Measurements from ENCODE around the gene GRB10. TPM values are rescaled to one million over a fixed set of nuclear protein-coding genes. Genes with fewer than 3 reads are reported as not detected.

The GRB10 gene
- total RNA-seq, 1 experiment from 2014 or later = 68.2 TPM

- peaks cover 54% of the 10 kb centered on the region for H3K36me3 Mint-ChIP-seq (ENCODE audit: insufficient read depth, unreplicated experiment)
- TF ChIP-seq CTCF (IDR thresholded peaks at IDR 0.05; ENCODE audit: unreplicated experiment) = no peak
- H3K27ac Mint-ChIP-seq (ENCODE audit: low read depth, unreplicated experiment) = no peak overlapping the region
- intact Hi-C loops (cut with micrococcal nuclease) = no loop called here
- no peak overlapping the region for H3K4me3 Mint-ChIP-seq (ENCODE audit: unreplicated experiment)
- ChIA-PET POLR2A (no interaction called here), CTCF (interaction anchor here (0.5 to 2.6 kb wide), 3 partner anchors 20 to 135 kb away, joined by 3 to 7 read pairs (median 3); no protein-coding TSS in a partner anchor)
- H3K9me3 Mint-ChIP-seq (ENCODE audit: unreplicated experiment) = no peaks in the 10 kb centered on the region
- peaks cover 17% of the 10 kb centered on the region for H3K4me1 Mint-ChIP-seq (ENCODE audit: insufficient read depth, unreplicated experiment)
- no TSS peak for BruUV-seq (replicated peaks)
- no peaks in the 10 kb centered on the region for H3K27me3 Mint-ChIP-seq (ENCODE audit: insufficient read depth, unreplicated experiment)
- no peak for DNase-seq (ENCODE audit: unreplicated experiment)
Measured at GRCh38 chr7:50660040-50660829, 122.5 kb downstream of the GRB10 start.

GRCh38 chr7:50659329-50659965, 123.2 kb downstream of the GRB10 start:
- intact Hi-C loops (cut with micrococcal nuclease) = no loop called here
- H3K27ac Mint-ChIP-seq (ENCODE audit: low read depth, unreplicated experiment) = no peak overlapping the region
- POLR2A ChIA-PET = no interaction called here

GRCh38 chr7:50658696-50659095, 124.0 kb downstream of the GRB10 start:
- H3K27ac Mint-ChIP-seq (ENCODE audit: low read depth, unreplicated experiment) = no peak overlapping the region
- intact Hi-C loops (cut with micrococcal nuclease) = no loop called here
- H3K4me3 Mint-ChIP-seq (ENCODE audit: unreplicated experiment) = no peak overlapping the region
- H3K9me3 Mint-ChIP-seq (ENCODE audit: unreplicated experiment) = no peaks in the 10 kb centered on the region
- ChIA-PET POLR2A (no interaction called here), CTCF (interaction anchor here (2.6 kb wide), 1 partner anchor 26 kb away, joined by 7 read pairs; no protein-coding TSS in a partner anchor)
- peaks cover 13% of the 10 kb centered on the region for H3K4me1 Mint-ChIP-seq (ENCODE audit: insufficient read depth, unreplicated experiment)
- H3K36me3 Mint-ChIP-seq (ENCODE audit: insufficient read depth, unreplicated experiment) = peaks cover 50% of the 10 kb centered on the region
- no peak for TF ChIP-seq CTCF (IDR thresholded peaks at IDR 0.05; ENCODE audit: unreplicated experiment)
- no peak for DNase-seq (ENCODE audit: unreplicated experiment)
- no peaks in the 10 kb centered on the region for H3K27me3 Mint-ChIP-seq (ENCODE audit: insufficient read depth, unreplicated experiment)
- no TSS peak for BruUV-seq (replicated peaks)

More at GRCh38 chr7:50659329-50659965, 123.2 kb downstream of the GRB10 start:
- CTCF ChIA-PET = interaction anchor here (0.5 to 2.6 kb wide), 3 partner anchors 12 to 134 kb away, joined by 3 to 7 read pairs (median 5); no protein-coding TSS in a partner anchor
- no TSS peak for BruUV-seq (replicated peaks)
- TF ChIP-seq CTCF (IDR thresholded peaks at IDR 0.05; ENCODE audit: unreplicated experiment) = no peak
- H3K27me3 Mint-ChIP-seq (ENCODE audit: insufficient read depth, unreplicated experiment) = no peaks in the 10 kb centered on the region
- H3K36me3 Mint-ChIP-seq (ENCODE audit: insufficient read depth, unreplicated experiment) = peaks cover 50% of the 10 kb centered on the region
- no peak for DNase-seq (ENCODE audit: unreplicated experiment)
- peaks cover 9% of the 10 kb centered on the region for H3K4me1 Mint-ChIP-seq (ENCODE audit: insufficient read depth, unreplicated experiment)
- no peaks in the 10 kb centered on the region for H3K9me3 Mint-ChIP-seq (ENCODE audit: unreplicated experiment)
- H3K4me3 Mint-ChIP-seq (ENCODE audit: unreplicated experiment) = no peak overlapping the region

- no peak overlapping the region for H3K27ac Mint-ChIP-seq (ENCODE audit: low read depth, unreplicated experiment)
- H3K9me3 Mint-ChIP-seq (ENCODE audit: unreplicated experiment) = no peaks in the 10 kb centered on the region
- H3K27me3 Mint-ChIP-seq (ENCODE audit: insufficient read depth, unreplicated experiment) = no peaks in the 10 kb centered on the region
- H3K36me3 Mint-ChIP-seq (ENCODE audit: insufficient read depth, unreplicated experiment) = peaks cover 43% of the 10 kb centered on the region
- intact Hi-C loops (cut with micrococcal nuclease) = no loop called here
- BruUV-seq (replicated peaks) = no TSS peak
- no peak for TF ChIP-seq CTCF (IDR thresholded peaks at IDR 0.05; ENCODE audit: unreplicated experiment)
- peaks cover 20% of the 10 kb centered on the region for H3K4me1 Mint-ChIP-seq (ENCODE audit: insufficient read depth, unreplicated experiment)
- POLR2A ChIA-PET = no interaction called here
- no peak overlapping the region for H3K4me3 Mint-ChIP-seq (ENCODE audit: unreplicated experiment)
- CTCF ChIA-PET = no interaction called here
- DNase-seq (ENCODE audit: unreplicated experiment) = no peak
Measured at GRCh38 chr7:50657912-50658311, 124.8 kb downstream of the GRB10 start.
